ENCODE results near the gene PHACTR3.

Gene PHACTR3

GRCh38 chr20:59705651-59706399, 101.5 kb downstream of the PHACTR3 start:
- no peaks in the 10 kb centered on the region for H4K20me1 ChIP-seq (ENCODE audit: insufficient read depth, low read length)
- H3K36me3 ChIP-seq (ENCODE audit: insufficient read depth, low read length), result no peaks in the 10 kb centered on the region
- H3K9ac ChIP-seq (ENCODE audit: low read length), result no peak overlapping the region
- no peaks in the 10 kb centered on the region for H3K9me3 ChIP-seq (ENCODE audit: low read length)
- H3F3A ChIP-seq (ENCODE audit: insufficient read depth, low read length), result no peaks in the 10 kb centered on the region
- H2AFZ ChIP-seq (ENCODE audit: low read length), result no peak overlapping the region
- no peaks in the 10 kb centered on the region for H3K27me3 ChIP-seq (ENCODE audit: insufficient read depth, low read length)
- H3K27ac ChIP-seq (ENCODE audit: low read depth, low read length, poor library complexity, severe bottlenecking), result no peak overlapping the region
- no peaks in the 10 kb centered on the region for H3K9me2 ChIP-seq (ENCODE audit: low read depth, low read length)
- no peak overlapping the region for H3K4me2 ChIP-seq (ENCODE audit: low read length)
- H3K4me1 ChIP-seq (ENCODE audit: insufficient read depth, low read length, severe bottlenecking), result no peaks in the 10 kb centered on the region
- TF ChIP-seq EZH2 (IDR thresholded peaks at IDR 0.05; ENCODE audit: borderline replicate concordance, low read length), result no peak
- no peak for TF ChIP-seq CTCF (IDR thresholded peaks at IDR 0.05; ENCODE audit: low read length)
- no peak overlapping the region for H3K4me3 ChIP-seq (ENCODE audit: low read depth, low read length, poor library complexity, severe bottlenecking)
- no peaks in the 10 kb centered on the region for H3K79me2 ChIP-seq (ENCODE audit: insufficient read depth, low read length)

GRCh38 chr20:59706400-59706693, 102.0 kb downstream of the PHACTR3 start:
- no peaks in the 10 kb centered on the region for H3K79me2 ChIP-seq (ENCODE audit: insufficient read depth, low read length)
- H3K9ac ChIP-seq (ENCODE audit: low read length), result no peak overlapping the region
- no peaks in the 10 kb centered on the region for H3K9me2 ChIP-seq (ENCODE audit: low read depth, low read length)
- no peaks in the 10 kb centered on the region for H3K27me3 ChIP-seq (ENCODE audit: insufficient read depth, low read length)
- no peak overlapping the region for H3K4me2 ChIP-seq (ENCODE audit: low read length)
- TF ChIP-seq CTCF (IDR thresholded peaks at IDR 0.05; ENCODE audit: low read length), result no peak
- no peak for TF ChIP-seq EZH2 (IDR thresholded peaks at IDR 0.05; ENCODE audit: borderline replicate concordance, low read length)
- H3K4me3 ChIP-seq (ENCODE audit: low read depth, low read length, poor library complexity, severe bottlenecking), result no peak overlapping the region
- no peaks in the 10 kb centered on the region for H3K4me1 ChIP-seq (ENCODE audit: insufficient read depth, low read length, severe bottlenecking)
- no peak overlapping the region for H3K27ac ChIP-seq (ENCODE audit: low read depth, low read length, poor library complexity, severe bottlenecking)
- no peaks in the 10 kb centered on the region for H3K36me3 ChIP-seq (ENCODE audit: insufficient read depth, low read length)
- H2AFZ ChIP-seq (ENCODE audit: low read length), result no peak overlapping the region
- no peaks in the 10 kb centered on the region for H4K20me1 ChIP-seq (ENCODE audit: insufficient read depth, low read length)
- H3K9me3 ChIP-seq (ENCODE audit: low read length), result no peaks in the 10 kb centered on the region
- H3F3A ChIP-seq (ENCODE audit: insufficient read depth, low read length), result no peaks in the 10 kb centered on the region

GRCh38 chr20:59708326-59708725, 104.0 kb downstream of the PHACTR3 start:
- no peaks in the 10 kb centered on the region for H3K36me3 ChIP-seq (ENCODE audit: insufficient read depth, low read length)
- H2AFZ ChIP-seq (ENCODE audit: low read length), result no peak overlapping the region
- H3K27ac ChIP-seq (ENCODE audit: low read depth, low read length, poor library complexity, severe bottlenecking), result no peak overlapping the region
- no peaks in the 10 kb centered on the region for H3K4me1 ChIP-seq (ENCODE audit: insufficient read depth, low read length, severe bottlenecking)
- no peak overlapping the region for H3K9ac ChIP-seq (ENCODE audit: low read length)
- H3K27me3 ChIP-seq (ENCODE audit: insufficient read depth, low read length), result no peaks in the 10 kb centered on the region
- H3K79me2 ChIP-seq (ENCODE audit: insufficient read depth, low read length), result no peaks in the 10 kb centered on the region
- no peaks in the 10 kb centered on the region for H3K9me2 ChIP-seq (ENCODE audit: low read depth, low read length)
- no peak overlapping the region for H3K4me2 ChIP-seq (ENCODE audit: low read length)
- no peak for TF ChIP-seq EZH2 (IDR thresholded peaks at IDR 0.05; ENCODE audit: borderline replicate concordance, low read length)
- TF ChIP-seq CTCF (IDR thresholded peaks at IDR 0.05; ENCODE audit: low read length), result no peak
- H3F3A ChIP-seq (ENCODE audit: insufficient read depth, low read length), result no peaks in the 10 kb centered on the region
- no peak overlapping the region for H3K4me3 ChIP-seq (ENCODE audit: low read depth, low read length, poor library complexity, severe bottlenecking)
- no peaks in the 10 kb centered on the region for H4K20me1 ChIP-seq (ENCODE audit: insufficient read depth, low read length)
- H3K9me3 ChIP-seq (ENCODE audit: low read length), result peaks cover 5% of the 10 kb centered on the region

All from OCI-LY1 (cell line).